ENCODE data around the gene OR52N4.

The OR52N4 gene

GRCh38 chr11:5753943-5754342 is at the start of gene OR52N4:
Gene OR52N4 (plus strand): TSS chr11:5754243. CDS start chr11:5754741, 498 bp downstream.
- DNase-seq: no peak
- H4K20me1 ChIP-seq (ENCODE audit: insufficient read depth, low read length): no peaks in the 10 kb centered on the region; the same call in 1 of the 2 replicates
- H3K4me1 ChIP-seq (ENCODE audit: low read length): no peaks in the 10 kb centered on the region
- H3K4me3 ChIP-seq (ENCODE audit: low read length): no peak within 1 kb of the TSS
- H3K9ac ChIP-seq (ENCODE audit: low read length): no peak within 1 kb of the TSS
- no peaks in the 10 kb centered on the region for H3K9me3 ChIP-seq (replicated peaks; ENCODE audit: insufficient read depth, low read length)
- TF ChIP-seq, protein P1, sequence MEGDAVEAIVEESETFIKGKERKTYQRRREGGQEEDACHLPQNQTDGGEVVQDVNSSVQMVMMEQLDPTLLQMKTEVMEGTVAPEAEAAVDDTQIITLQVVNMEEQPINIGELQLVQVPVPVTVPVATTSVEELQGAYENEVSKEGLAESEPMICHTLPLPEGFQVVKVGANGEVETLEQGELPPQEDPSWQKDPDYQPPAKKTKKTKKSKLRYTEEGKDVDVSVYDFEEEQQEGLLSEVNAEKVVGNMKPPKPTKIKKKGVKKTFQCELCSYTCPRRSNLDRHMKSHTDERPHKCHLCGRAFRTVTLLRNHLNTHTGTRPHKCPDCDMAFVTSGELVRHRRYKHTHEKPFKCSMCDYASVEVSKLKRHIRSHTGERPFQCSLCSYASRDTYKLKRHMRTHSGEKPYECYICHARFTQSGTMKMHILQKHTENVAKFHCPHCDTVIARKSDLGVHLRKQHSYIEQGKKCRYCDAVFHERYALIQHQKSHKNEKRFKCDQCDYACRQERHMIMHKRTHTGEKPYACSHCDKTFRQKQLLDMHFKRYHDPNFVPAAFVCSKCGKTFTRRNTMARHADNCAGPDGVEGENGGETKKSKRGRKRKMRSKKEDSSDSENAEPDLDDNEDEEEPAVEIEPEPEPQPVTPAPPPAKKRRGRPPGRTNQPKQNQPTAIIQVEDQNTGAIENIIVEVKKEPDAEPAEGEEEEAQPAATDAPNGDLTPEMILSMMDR (IDR thresholded peaks at IDR 0.05; ENCODE audit: low read length): no peak
- no peak for TF ChIP-seq EZH2 (optimal IDR thresholded peaks at IDR 0.05; ENCODE audit: low read depth, low read length)
- TF ChIP-seq EZH2phosphoT487 (IDR thresholded peaks at IDR 0.05; ENCODE audit: low read length): no peak
- H2AFZ ChIP-seq (ENCODE audit: low read length): no peak within 1 kb of the TSS
- H3K27ac ChIP-seq (ENCODE audit: low read length): no peak within 1 kb of the TSS
- H3K9me2 ChIP-seq (replicated peaks; ENCODE audit: insufficient read depth, low read length): no peaks in the 10 kb centered on the region
- H3K36me3 ChIP-seq (replicated peaks; ENCODE audit: insufficient read depth, low read length): no peaks in the 10 kb centered on the region
- 0 out of 2 replicates have a peak, but pooled peaks cover 3% of the 10 kb centered on the region for H3K27me3 ChIP-seq (replicated peaks; ENCODE audit: insufficient read depth, low read length)
- no peaks in the 10 kb centered on the region for H3F3A ChIP-seq (ENCODE audit: insufficient read depth, low read length)
- no peak within 1 kb of the TSS for H3K4me2 ChIP-seq (ENCODE audit: low read depth, low read length)
- no peaks in the 10 kb centered on the region for H3K79me2 ChIP-seq (ENCODE audit: low read length)

DNA sequence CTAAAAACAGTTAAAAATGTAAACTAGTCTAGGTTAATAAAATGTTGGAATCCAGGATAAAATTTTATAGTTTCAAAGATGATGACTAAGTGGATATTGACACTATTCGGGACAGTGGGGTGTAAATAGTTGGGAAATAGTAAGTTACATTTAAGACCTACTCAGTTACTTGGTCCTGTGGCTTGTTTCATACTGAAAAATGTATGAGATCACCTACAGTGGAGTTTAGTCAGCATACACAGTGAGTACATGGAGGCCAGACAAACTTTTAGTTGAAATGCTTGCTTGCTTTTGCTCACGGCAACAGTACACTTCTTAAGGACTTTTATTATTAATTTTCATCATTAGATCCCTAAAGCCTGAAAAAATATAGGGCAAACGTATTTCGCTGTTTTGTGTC is 48.4 kb upstream of the OR52N4 start:
- Histone ChIP-seq H3K9me2 (replicated peaks; ENCODE audit: insufficient read depth, low read length) (no peaks in the 10 kb centered on the region), H4K20me1 (ENCODE audit: insufficient read depth, low read length) (no peaks in the 10 kb centered on the region), H3K4me1 (ENCODE audit: low read length) (no peaks in the 10 kb centered on the region), H3K36me3 (replicated peaks; ENCODE audit: insufficient read depth, low read length) (no peaks in the 10 kb centered on the region), H3K27ac (ENCODE audit: low read length) (no peak overlapping the region), H3K79me2 (ENCODE audit: low read length) (no peaks in the 10 kb centered on the region), H2AFZ (ENCODE audit: low read length) (no peak overlapping the region), H3K9ac (ENCODE audit: low read length) (no peak overlapping the region), H3K9me3 (replicated peaks; ENCODE audit: insufficient read depth, low read length) (no peaks in the 10 kb centered on the region), H3K4me2 (ENCODE audit: low read depth, low read length) (no peak overlapping the region), H3F3A (ENCODE audit: insufficient read depth, low read length) (no peaks in the 10 kb centered on the region), H3K4me3 (ENCODE audit: low read length) (no peak overlapping the region), H3K27me3 (replicated peaks; ENCODE audit: insufficient read depth, low read length) (no peaks in the 10 kb centered on the region)
- no peak for DNase-seq
- no peak for TF ChIP-seq EZH2phosphoT487 (IDR thresholded peaks at IDR 0.05; ENCODE audit: low read length)
- TF ChIP-seq EZH2 (optimal IDR thresholded peaks at IDR 0.05; ENCODE audit: low read depth, low read length): no peak
- TF ChIP-seq, protein P1 (IDR thresholded peaks at IDR 0.05; ENCODE audit: low read length): no peak

- Histone ChIP-seq H3K4me3 (ENCODE audit: low read length) (no peak overlapping the region), H3K79me2 (ENCODE audit: low read length) (no peaks in the 10 kb centered on the region), H3K4me1 (ENCODE audit: low read length) (no peaks in the 10 kb centered on the region), H3K27me3 (replicated peaks; ENCODE audit: insufficient read depth, low read length) (no peaks in the 10 kb centered on the region), H2AFZ (ENCODE audit: low read length) (no peak overlapping the region), H4K20me1 (ENCODE audit: insufficient read depth, low read length) (no peaks in the 10 kb centered on the region), H3F3A (ENCODE audit: insufficient read depth, low read length) (no peaks in the 10 kb centered on the region), H3K9ac (ENCODE audit: low read length) (no peak overlapping the region), H3K9me3 (replicated peaks; ENCODE audit: insufficient read depth, low read length) (no peaks in the 10 kb centered on the region), H3K36me3 (replicated peaks; ENCODE audit: insufficient read depth, low read length) (no peaks in the 10 kb centered on the region), H3K4me2 (ENCODE audit: low read depth, low read length) (no peak overlapping the region), H3K27ac (ENCODE audit: low read length) (no peak overlapping the region), H3K9me2 (replicated peaks; ENCODE audit: insufficient read depth, low read length) (no peaks in the 10 kb centered on the region)
- no peak for TF ChIP-seq EZH2 (optimal IDR thresholded peaks at IDR 0.05; ENCODE audit: low read depth, low read length)
- TF ChIP-seq, protein P1 (IDR thresholded peaks at IDR 0.05; ENCODE audit: low read length): peak; percentile 27
- no peak for DNase-seq
Observed at GRCh38 chr11:5712507-5712906, 41.5 kb upstream of the OR52N4 start.
